ENCODE data around the gene BHMT2.

The BHMT2 gene

GRCh38 chr5:79105868-79106267 lies 36.3 kb downstream of the BHMT2 start:
- Mint-ChIP-seq H3K27me3 (ENCODE audit: low read depth, poor library complexity) (peaks cover 33% of the 10 kb centered on the region), H3K4me3 (no peak overlapping the region), H3K9me3 (peaks cover 11% of the 10 kb centered on the region), H3K36me3 (ENCODE audit: low read depth) (peaks cover 5% of the 10 kb centered on the region), H3K27ac (no peak overlapping the region), H3K4me1 (no peaks in the 10 kb centered on the region)
- no peak for TF ChIP-seq CTCF (IDR thresholded peaks at IDR 0.05)
- no peak for DNase-seq

GRCh38 chr5:79107020-79107796 lies 37.6 kb downstream of the BHMT2 start:
- H3K9me3 Mint-ChIP-seq: peaks cover under 1% of the 10 kb centered on the region
- TF ChIP-seq CTCF (IDR thresholded peaks at IDR 0.05): no peak

DNA sequence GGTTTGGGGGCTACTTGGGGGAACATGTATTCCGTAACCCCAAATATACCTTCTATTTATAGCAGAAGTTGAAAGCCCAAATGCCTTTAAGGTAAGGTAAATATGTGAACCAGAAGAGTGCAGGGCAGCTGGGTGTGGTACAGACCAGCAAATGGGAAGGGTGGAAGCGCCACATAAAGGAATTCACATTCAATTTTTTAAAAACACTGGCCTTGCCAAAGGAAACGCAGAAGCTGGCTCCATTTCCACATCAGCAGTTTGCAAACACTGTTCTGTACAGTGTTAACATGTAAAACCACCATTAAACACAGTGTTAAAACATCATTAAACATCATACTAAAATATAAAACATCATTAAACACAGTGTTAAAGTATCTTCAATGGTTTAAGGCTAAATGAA lies 38.5 kb downstream of the BHMT2 start:
- Mint-ChIP-seq H3K36me3 (ENCODE audit: low read depth) (no peaks in the 10 kb centered on the region), H3K9me3 (no peaks in the 10 kb centered on the region), H3K27ac (no peak overlapping the region), H3K4me1 (peaks cover 6% of the 10 kb centered on the region), H3K27me3 (ENCODE audit: low read depth, poor library complexity) (peaks cover 56% of the 10 kb centered on the region), H3K4me3 (no peak overlapping the region)
- TF ChIP-seq CTCF (IDR thresholded peaks at IDR 0.05): no peak
- no peak for DNase-seq

More at GRCh38 chr5:79107020-79107796, 37.6 kb downstream of the BHMT2 start:
- Mint-ChIP-seq H3K27me3 (ENCODE audit: low read depth, poor library complexity) (peaks cover 47% of the 10 kb centered on the region), H3K4me1 (peaks cover 4% of the 10 kb centered on the region), H3K36me3 (ENCODE audit: low read depth) (no peaks in the 10 kb centered on the region), H3K4me3 (no peak overlapping the region), H3K27ac (no peak overlapping the region)
- DNase-seq: no peak

DNA sequence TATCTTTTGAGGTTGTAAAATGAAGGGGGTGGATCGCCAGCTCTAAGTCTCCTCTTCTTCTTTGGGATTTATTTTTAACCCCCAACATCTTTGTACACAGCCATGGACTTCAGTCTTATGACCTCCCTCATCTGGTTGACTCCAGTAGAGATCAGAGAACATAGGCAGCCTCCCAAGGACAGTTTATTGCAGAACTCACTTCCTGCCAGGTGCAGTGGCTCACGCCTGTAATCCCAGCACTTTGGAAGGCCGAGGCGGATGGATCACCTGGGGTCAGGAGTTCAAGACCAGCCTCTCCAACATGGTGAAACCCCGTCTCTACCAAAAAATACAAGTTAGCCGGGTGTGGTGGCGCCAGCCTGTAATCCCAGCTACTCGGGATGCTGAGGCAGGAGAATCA lies 39.2 kb downstream of the BHMT2 start:
- no peaks in the 10 kb centered on the region for H3K36me3 Mint-ChIP-seq (ENCODE audit: low read depth)
- no peak overlapping the region for H3K4me3 Mint-ChIP-seq
- no peak for TF ChIP-seq CTCF (IDR thresholded peaks at IDR 0.05)
- H3K27ac Mint-ChIP-seq: no peak overlapping the region
- peaks cover 6% of the 10 kb centered on the region for H3K4me1 Mint-ChIP-seq
- DNase-seq: no peak
- peaks cover 60% of the 10 kb centered on the region for H3K27me3 Mint-ChIP-seq (ENCODE audit: low read depth, poor library complexity)
- H3K9me3 Mint-ChIP-seq: no peaks in the 10 kb centered on the region

- no peak overlapping the region for H3K4me3 Mint-ChIP-seq
- H3K36me3 Mint-ChIP-seq (ENCODE audit: low read depth): no peaks in the 10 kb centered on the region
- peaks cover 6% of the 10 kb centered on the region for H3K4me1 Mint-ChIP-seq
- H3K27ac Mint-ChIP-seq: no peak overlapping the region
- H3K9me3 Mint-ChIP-seq: no peaks in the 10 kb centered on the region
- peak; percentile 58 for TF ChIP-seq CTCF (IDR thresholded peaks at IDR 0.05)
- DNase-seq: peak; percentile 19
- peaks cover 69% of the 10 kb centered on the region for H3K27me3 Mint-ChIP-seq (ENCODE audit: low read depth, poor library complexity)
Measured at GRCh38 chr5:79109527-79110492, 40.2 kb downstream of the BHMT2 start.
